Measurements from ENCODE around the gene FHOD3. TPM values are rescaled to one million over a fixed set of nuclear protein-coding genes. Genes with fewer than 3 reads are reported as not detected.

The FHOD3 gene
- polyA plus RNA-seq, 3 donors from 2014 or later = not detected

DNA sequence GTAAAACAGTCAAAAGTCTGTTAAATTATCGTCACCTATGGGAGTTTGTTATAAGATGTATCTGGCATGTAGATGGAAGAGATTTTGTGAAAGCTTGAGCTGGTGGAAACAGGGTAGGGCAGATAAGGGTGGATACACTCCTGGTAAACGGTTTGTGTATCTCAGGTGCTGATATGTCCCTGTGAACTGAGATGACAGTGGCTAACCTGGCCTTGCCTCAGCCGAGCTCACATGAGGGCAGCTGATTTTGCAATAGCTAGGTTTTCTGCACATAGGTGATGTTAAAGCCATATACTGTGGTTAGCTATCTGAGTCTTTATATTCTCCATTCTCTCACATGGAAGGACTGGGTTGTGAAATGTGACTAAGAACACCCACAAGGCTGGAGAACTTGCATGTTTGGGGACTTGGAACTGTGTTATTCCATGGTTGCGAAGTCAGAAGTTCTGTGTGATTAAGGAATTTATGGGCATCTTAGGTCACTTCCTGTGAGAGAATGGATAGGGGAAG lies 326.2 kb downstream of the FHOD3 start:
- no peak for DNase-seq
- peaks cover 0 to 2% (median 0%) of the 10 kb centered on the region in 6 donors for H3K9me3 Mint-ChIP-seq
- no peak overlapping the region for H3K27ac Mint-ChIP-seq
- no peaks in the 10 kb centered on the region for H3K4me1 Mint-ChIP-seq
- peaks cover 1 to 3% (median 2%) of the 10 kb centered on the region in 3 donors for H3K27me3 Mint-ChIP-seq (ENCODE audit: low read depth in 3 of 3)
- H3K4me3 Mint-ChIP-seq = no peak overlapping the region
- H3K36me3 Mint-ChIP-seq = no peaks in the 10 kb centered on the region

DNA sequence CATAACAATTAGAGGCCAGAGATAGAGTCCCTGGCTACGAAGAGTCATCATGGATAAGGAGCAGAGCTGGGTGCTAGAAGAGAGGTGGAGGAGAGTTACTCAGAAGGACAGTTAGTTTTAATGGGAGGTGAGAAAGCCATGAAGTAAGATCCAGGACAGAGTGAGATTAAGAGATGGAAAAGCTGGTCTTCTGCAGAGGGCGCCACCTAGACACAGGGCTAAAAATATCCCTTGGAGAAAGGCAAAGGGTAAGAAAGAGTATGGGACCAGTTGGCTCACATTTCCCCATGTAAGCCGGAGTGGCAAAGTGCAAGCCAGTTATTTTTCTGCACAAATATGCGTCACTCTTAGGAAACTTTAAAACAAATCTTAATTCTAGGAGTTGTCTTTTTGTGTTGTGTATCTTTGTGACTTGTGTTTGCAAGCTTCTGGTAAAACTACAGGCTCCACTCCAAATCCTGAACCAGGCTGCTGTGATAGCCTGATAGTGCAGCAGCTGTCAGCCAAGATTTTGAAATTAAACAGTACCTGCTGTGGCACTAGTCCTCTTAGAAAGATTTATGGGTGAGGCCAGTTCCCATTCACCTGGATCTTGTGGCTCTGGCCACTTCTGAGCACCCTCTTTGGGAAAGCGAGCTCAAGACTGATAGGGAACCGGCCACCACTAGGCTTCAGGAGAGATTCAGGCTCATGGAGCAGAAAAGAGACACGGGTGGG lies 327.1 kb downstream of the FHOD3 start:
- H3K27ac Mint-ChIP-seq = no peak overlapping the region
- H3K36me3 Mint-ChIP-seq = no peaks in the 10 kb centered on the region
- H3K4me1 Mint-ChIP-seq = no peaks in the 10 kb centered on the region
- no peak overlapping the region for H3K4me3 Mint-ChIP-seq
- no peak for DNase-seq
- H3K9me3 Mint-ChIP-seq = no peaks in the 10 kb centered on the region
- H3K27me3 Mint-ChIP-seq (ENCODE audit: low read depth in 3 of 3) = peaks cover under 1 to 3% (median 2%) of the 10 kb centered on the region in 3 donors

DNA sequence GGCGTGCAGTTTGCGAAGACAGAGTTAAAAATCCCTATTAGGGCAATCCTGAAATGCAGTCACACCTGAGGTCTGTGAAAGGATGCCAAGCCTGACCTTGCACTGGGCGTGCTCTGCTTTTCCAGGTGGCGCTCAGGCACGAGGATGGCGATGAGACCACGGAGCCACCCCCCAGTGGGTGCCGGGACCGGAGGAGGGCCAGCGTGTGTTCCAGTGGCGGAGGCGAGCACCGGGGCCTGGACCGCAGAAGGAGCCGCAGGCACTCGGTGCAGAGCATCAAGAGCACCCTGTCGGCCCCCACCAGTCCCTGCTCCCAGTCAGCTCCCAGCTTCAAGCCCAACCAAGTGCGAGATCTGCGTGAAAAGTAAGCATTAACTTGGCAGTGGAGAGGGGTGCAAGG lies 327.9 kb downstream of the FHOD3 start:
- no peak overlapping the region for H3K4me3 Mint-ChIP-seq
- no peak for DNase-seq
- peaks cover 0 to 2% (median under 1%) of the 10 kb centered on the region in 3 donors for H3K27me3 Mint-ChIP-seq (ENCODE audit: low read depth in 3 of 3)
- no peak overlapping the region for H3K27ac Mint-ChIP-seq
- no peaks in the 10 kb centered on the region for H3K36me3 Mint-ChIP-seq
- no peaks in the 10 kb centered on the region for H3K4me1 Mint-ChIP-seq
- H3K9me3 Mint-ChIP-seq = no peaks in the 10 kb centered on the region

DNA sequence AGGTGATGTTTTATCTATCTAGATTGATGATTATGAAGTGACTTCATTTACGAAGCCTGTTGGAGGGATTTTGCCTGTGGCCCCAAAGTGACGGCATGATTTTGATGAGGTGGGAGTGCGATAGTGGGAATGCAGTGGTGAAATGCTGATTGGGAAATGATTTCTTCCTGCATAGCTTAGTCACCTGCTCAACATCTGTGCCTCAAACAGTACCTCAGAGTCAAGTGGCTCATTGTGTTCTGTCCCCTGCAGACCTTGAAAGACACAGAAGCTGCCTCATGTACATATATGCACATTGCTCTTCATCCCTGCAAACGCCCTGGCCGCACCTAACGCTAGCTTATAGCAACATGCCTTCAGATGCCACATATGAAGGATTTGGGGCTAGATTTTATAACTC lies 330.1 kb downstream of the FHOD3 start:
- no peaks in the 10 kb centered on the region for H3K36me3 Mint-ChIP-seq

DNA sequence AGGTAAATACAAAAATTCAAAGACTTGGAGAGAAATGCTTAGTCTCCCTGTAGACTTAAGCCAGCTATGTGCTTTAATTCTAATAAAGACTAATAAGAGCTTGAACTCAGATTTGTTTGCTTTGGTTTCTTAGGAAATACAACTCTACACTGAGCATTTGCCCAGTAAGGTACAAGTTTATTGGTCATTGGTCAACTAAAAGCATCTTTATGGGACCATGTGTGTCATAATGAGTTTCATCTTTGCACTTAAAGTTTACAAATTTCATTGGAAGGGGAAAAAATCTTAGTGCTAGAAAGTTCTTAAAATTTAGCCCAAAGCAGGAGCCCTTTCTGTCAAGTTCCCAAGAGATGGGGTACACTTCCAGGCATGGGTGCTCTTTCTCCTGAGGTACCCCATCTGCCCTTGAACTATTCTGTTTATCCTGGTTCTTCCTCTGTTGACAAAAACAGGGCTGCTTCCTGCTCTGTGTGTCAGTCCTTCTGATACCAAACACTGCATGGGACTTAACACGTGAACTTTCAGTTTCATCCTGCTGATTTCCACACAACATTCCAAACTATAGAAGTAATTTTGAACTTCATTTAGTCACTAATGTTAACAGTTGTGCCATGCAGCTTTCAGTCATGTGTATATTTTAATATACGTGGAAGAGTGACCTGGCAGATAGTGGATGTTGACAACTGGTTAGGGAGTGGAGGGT lies 331.1 kb downstream of the FHOD3 start:
- no peaks in the 10 kb centered on the region for H3K9me3 Mint-ChIP-seq
- no peak overlapping the region for H3K27ac Mint-ChIP-seq
- no peak for DNase-seq
- H3K27me3 Mint-ChIP-seq (ENCODE audit: low read depth in 3 of 3) = peaks cover 0 to 2% (median 2%) of the 10 kb centered on the region in 3 donors
- no peaks in the 10 kb centered on the region for H3K4me1 Mint-ChIP-seq
- no peaks in the 10 kb centered on the region for H3K36me3 Mint-ChIP-seq
- no peak overlapping the region for H3K4me3 Mint-ChIP-seq

More for the DNA sequence above, 330.1 kb downstream of the FHOD3 start:
- Mint-ChIP-seq H3K9me3 (no peaks in the 10 kb centered on the region), H3K27ac (no peak overlapping the region), H3K4me1 (no peaks in the 10 kb centered on the region), H3K27me3 (ENCODE audit: low read depth in 3 of 3) (peaks cover 0 to 2% (median 2%) of the 10 kb centered on the region in 3 donors), H3K4me3 (no peak overlapping the region)
- DNase-seq = no peak

DNA sequence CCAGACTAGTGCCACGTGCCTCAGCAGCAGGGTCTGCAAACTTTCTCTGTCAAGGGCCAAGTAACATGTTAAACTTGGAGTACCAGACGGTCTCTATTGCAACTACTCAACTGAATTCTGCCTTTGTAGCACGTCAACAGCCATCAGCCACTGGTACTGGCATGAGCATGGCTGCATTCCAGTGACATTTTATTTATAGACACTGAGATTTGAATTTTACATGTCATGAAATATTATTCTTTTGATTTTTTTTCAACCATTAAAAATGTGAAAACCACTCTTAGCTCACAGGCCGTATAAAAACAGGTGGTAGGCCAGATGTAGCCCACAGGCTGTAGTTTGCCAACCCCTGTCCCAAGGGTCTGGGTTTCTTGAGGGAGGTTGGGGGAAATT lies 331.6 kb downstream of the FHOD3 start:
- no peak for DNase-seq
- Mint-ChIP-seq H3K27ac (no peak overlapping the region), H3K36me3 (no peaks in the 10 kb centered on the region), H3K27me3 (ENCODE audit: low read depth in 3 of 3) (peaks cover 2% of the 10 kb centered on the region in 3 donors), H3K4me3 (no peak overlapping the region), H3K9me3 (peaks cover 0 to 2% (median 0%) of the 10 kb centered on the region in 6 donors), H3K4me1 (no peaks in the 10 kb centered on the region)

DNA sequence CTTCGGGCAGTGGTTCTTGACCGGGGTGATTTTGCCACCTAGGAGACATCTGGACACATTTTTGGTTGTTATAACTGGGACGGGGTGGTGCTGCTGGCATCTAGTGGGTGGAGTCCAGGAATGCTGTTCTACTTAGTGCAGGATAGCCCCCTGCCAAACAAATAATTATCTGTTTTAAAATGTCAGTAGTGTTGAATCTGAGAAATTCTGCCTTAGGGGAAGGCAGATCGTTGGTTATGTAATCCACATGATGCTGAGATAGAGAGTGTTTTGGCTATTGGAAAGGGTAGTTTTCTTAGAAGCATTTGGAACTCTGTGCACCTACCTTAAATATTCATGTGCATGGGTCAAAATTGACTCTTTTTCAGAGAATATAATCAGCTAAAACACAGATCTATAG lies 332.3 kb downstream of the FHOD3 start:
- no peak for DNase-seq
- Mint-ChIP-seq H3K36me3 (no peaks in the 10 kb centered on the region), H3K4me3 (no peak overlapping the region), H3K9me3 (peaks cover 0 to 2% (median 0%) of the 10 kb centered on the region in 6 donors), H3K27me3 (ENCODE audit: low read depth in 3 of 3) (peaks cover 2% of the 10 kb centered on the region in 3 donors), H3K27ac (no peak overlapping the region), H3K4me1 (no peaks in the 10 kb centered on the region)

DNA sequence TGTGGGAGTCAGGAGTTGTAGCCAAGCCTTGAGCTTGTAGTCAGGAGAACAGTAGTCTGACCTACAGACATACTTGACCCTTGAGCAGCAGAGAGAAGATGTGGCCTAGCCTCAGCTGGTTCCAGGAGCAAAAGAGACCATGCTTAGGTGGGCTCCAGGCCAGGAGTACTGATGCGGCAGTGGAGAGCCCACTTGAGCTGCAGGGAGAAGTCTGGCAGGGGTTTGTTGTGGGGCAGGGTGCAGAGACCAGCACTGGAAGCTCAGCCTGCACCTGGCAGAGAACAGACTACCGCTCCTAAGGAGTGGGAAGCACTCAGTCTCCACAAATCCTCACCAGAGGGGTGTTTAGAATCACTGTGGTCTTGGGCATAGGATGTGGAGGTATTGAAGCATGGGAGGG lies 333.4 kb downstream of the FHOD3 start:
- H3K36me3 Mint-ChIP-seq = no peaks in the 10 kb centered on the region
- peaks cover 2% of the 10 kb centered on the region in 3 donors for H3K27me3 Mint-ChIP-seq (ENCODE audit: low read depth in 3 of 3)
- H3K27ac Mint-ChIP-seq = no peak overlapping the region
- H3K4me1 Mint-ChIP-seq = no peaks in the 10 kb centered on the region
- no peak for DNase-seq
- H3K9me3 Mint-ChIP-seq = peaks cover 0 to 2% (median 0%) of the 10 kb centered on the region in 6 donors
- H3K4me3 Mint-ChIP-seq = no peak overlapping the region

DNA sequence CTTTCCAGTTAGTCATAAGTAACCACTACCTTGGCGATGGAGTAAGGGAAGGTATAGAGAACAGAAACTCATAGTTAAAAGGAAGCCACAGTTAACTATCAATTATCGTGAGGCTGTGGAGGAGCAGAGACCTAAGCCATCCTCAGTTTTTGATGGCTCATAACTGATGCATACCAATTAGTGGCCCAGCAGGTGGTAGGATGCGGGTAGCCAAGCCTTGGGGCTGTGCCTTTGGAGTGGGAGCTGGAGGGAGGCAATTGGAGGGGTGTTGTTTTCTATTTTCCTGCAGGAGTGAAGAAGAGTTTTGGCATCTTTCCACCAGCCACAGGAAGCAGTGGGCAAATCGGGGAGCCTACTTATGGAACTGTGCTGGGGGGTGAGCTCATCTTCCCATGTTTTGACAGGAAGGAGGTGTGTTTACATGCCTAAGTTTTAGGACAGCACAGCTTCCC lies 336.5 kb downstream of the FHOD3 start:
- Mint-ChIP-seq H3K36me3 (no peaks in the 10 kb centered on the region), H3K27ac (no peak overlapping the region), H3K4me1 (no peaks in the 10 kb centered on the region), H3K9me3 (peaks cover 0 to 3% (median 0%) of the 10 kb centered on the region in 6 donors), H3K27me3 (ENCODE audit: low read depth in 3 of 3) (peaks cover 2 to 3% (median 3%) of the 10 kb centered on the region in 3 donors), H3K4me3 (no peak overlapping the region)
- no peak for DNase-seq

DNA sequence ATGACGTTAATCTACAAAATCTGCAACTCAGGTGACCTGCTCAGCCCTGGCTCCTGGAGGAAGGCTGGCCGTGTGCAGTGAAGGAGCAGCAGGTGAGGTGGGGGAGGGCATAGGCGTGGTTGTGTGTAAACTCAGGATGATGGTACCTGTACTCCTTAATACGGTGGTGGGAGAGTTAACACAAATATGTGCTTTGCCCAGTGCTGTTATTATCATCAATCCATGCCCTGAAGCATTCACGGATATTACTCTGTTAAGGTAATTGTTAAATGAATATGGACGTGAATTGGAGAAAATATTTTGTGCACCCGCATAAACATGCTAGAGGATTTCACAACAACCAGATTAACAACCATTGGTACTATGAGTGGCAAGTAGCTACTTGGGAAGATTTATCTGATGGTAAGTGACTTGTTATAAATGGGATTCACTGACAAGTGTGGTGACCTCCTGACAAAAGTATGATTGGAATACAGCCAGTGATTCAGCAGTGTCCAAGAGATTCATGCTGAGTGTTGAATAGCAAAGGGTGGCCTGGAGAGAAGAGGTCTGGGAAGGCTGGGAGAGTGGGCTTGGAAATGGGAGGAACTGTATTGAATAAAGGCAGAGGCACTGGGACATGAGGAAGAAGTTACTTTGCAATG lies 337.2 kb downstream of the FHOD3 start:
- H3K4me3 Mint-ChIP-seq = no peak overlapping the region
- H3K4me1 Mint-ChIP-seq = no peaks in the 10 kb centered on the region
- peaks cover 2 to 3% (median 3%) of the 10 kb centered on the region in 3 donors for H3K27me3 Mint-ChIP-seq (ENCODE audit: low read depth in 3 of 3)
- no peak overlapping the region for H3K27ac Mint-ChIP-seq
- H3K9me3 Mint-ChIP-seq = peaks cover 0 to 3% (median 0%) of the 10 kb centered on the region in 6 donors
- no peaks in the 10 kb centered on the region for H3K36me3 Mint-ChIP-seq
- DNase-seq = no peak

DNA sequence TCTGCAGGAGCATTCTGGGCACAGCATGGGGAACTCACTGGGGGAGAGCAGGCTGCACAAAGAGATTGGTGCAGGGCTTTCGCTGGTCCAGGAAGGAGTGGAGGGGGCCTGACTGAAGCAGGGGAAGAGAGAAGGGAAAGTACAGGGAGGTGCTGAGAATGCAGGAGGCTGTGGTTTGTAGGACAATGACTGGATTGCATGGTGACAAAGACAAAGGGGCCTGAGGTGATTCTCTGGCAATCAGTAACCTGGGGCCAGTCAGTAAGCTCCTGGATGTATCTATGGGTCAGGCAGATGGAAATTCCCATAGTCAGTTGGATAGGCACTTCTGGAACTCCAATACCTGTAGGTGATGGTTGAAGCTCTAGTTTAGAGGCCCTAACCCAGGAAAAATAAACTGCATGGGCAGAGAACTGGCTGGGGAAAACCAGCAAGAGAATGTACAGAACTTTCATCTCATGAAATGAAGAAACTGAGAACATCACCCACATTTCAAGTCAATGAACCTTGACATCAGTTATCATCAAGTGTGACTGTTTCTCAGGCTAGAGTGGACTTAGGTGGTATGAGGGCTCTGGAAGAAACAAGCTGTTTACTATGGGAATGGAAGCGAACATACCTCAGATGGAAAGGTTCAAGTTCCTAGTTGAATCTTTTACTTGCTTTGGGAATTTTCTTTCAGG lies 338.0 kb downstream of the FHOD3 start:
- H3K9me3 Mint-ChIP-seq = peaks cover 0 to 3% (median 0%) of the 10 kb centered on the region in 6 donors
- no peak overlapping the region for H3K27ac Mint-ChIP-seq
- no peak overlapping the region for H3K4me3 Mint-ChIP-seq
- no peak for DNase-seq
- peaks cover 2 to 3% (median 3%) of the 10 kb centered on the region in 3 donors for H3K27me3 Mint-ChIP-seq (ENCODE audit: low read depth in 3 of 3)
- H3K4me1 Mint-ChIP-seq = no peaks in the 10 kb centered on the region
- no peaks in the 10 kb centered on the region for H3K36me3 Mint-ChIP-seq

DNA sequence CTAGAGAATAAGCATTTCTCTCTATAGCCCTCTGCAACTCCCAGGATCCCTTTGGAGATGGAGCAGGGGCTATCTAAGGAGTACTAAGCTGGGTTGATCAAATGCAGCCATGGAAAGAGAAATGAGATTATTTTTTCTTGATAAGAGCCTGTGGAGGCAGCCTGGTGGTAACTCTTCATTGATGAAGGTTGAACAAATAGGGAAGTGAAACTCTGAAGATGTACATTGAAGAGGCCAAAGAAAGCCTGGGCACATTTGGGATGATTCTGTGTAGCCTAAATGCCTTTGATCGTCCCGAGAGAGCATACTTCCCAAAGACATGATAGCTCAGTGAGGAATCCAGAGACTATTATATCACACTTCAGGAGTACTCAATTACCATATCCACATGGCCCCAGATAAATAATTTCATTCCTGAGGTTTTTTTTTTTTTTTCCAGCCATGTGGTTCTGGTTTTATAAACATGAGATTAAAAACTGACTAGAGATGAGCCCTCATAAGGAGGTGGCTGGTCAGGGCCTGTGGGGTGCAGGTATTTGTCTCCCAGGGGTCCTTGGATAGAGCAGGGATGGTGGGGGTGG lies 338.8 kb downstream of the FHOD3 start:
- no peak overlapping the region for H3K4me3 Mint-ChIP-seq
- H3K9me3 Mint-ChIP-seq = peaks cover 0 to 3% (median 0%) of the 10 kb centered on the region in 6 donors
- no peaks in the 10 kb centered on the region for H3K4me1 Mint-ChIP-seq
- DNase-seq = no peak
- H3K27ac Mint-ChIP-seq = no peak overlapping the region
- H3K27me3 Mint-ChIP-seq (ENCODE audit: low read depth in 3 of 3) = peaks cover 0 to 3% (median 3%) of the 10 kb centered on the region in 3 donors
- H3K36me3 Mint-ChIP-seq = no peaks in the 10 kb centered on the region

DNA sequence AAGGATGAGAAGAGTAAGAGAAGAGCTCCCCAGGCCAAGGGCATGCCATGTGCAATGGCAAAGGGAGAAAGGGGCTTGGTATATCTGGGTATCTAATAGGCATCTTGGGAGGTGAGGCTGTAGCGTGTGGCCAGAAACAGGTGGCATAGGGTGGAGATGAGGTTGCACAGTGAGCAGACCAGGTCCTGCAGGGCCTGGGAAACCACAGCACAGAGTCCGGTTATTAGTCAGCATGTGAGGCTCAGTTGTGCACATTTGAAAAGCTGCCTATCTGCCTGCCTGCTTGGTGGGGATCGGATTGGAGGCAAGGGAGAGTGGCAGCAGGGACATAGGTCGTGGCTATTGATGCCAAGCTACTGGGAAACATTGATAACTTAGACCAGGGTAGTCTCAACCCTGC lies 340.7 kb downstream of the FHOD3 start:
- Mint-ChIP-seq H3K4me3 (no peak overlapping the region), H3K9me3 (peaks cover 0 to 3% (median 0%) of the 10 kb centered on the region in 6 donors), H3K27ac (no peak overlapping the region), H3K27me3 (ENCODE audit: low read depth in 3 of 3) (peaks cover 0 to 3% (median 3%) of the 10 kb centered on the region in 3 donors), H3K36me3 (no peaks in the 10 kb centered on the region), H3K4me1 (no peaks in the 10 kb centered on the region)
- no peak for DNase-seq
